Right cardiac atrium (tissue), 5 donors: ENCODE measurements around the gene SNX33. TPM values are rescaled to one million over a fixed set of nuclear protein-coding genes. Genes with fewer than 3 reads are reported as not detected.
"Not testable (repeated sequence)": the region's sequence is repeated elsewhere in the genome, so short reads cannot be mapped to it uniquely, and the experiment has no call there.

Experiments used
- ATAC-seq, 2 donors: fragments of 200-7000 bp; cut with Tn5 transposase; one replicate each; pipeline versions ENCODE4 v1.8.0 to v1.9.1; 2020; ENCODE audit warnings: moderate library complexity in 2 of 2, mild to moderate bottlenecking in 1 of 2
- DNase-seq, 3 donors: peaks; one replicate each; pipeline ENCODE4 v3.0.0-alpha.2; 2020
- H3K27ac ChIP-seq: one replicate; pipeline ENCODE4 v1.5.1; 2013; ENCODE audit warnings: mild to moderate bottlenecking, low read length, control low read depth, moderate library complexity
- H3K27me3 ChIP-seq: one replicate; pipeline ENCODE4 v1.6.1; 2013; ENCODE audit not compliant: control insufficient read depth, insufficient read depth
- H3K4me1 ChIP-seq: one replicate; pipeline ENCODE4 v1.6.1; 2013; ENCODE audit warnings: low read length; ENCODE audit not compliant: control insufficient read depth, insufficient read depth
- H3K4me3 ChIP-seq: one replicate; pipeline ENCODE4 v1.5.1; 2013; ENCODE audit warnings: low read length, control low read depth
- H3K9me3 ChIP-seq: one replicate; pipeline ENCODE4 v1.6.1; 2013; ENCODE audit warnings: low read length; ENCODE audit not compliant: control insufficient read depth
- WGBS: extraction: QIAGEN DNeasy Blood & Tissue Kit; methylation state at CpG from one replicate; pipeline ENCODE4 v1.1.7; 2013; 5-methylcytosine and 5-hydroxymethylcytosine counted together
- intact Hi-C, 4 donors: fragments of 100-400 bp; cut with DNase I; formaldehyde crosslinking; loops; one replicate each; pipeline versions ENCODE4 v1.11.0 to v1.14.0; 2022 to 2023
- polyA plus RNA-seq: library from polyadenylated mRNA; stranded (reverse); fragments of 200-250 nt; gene quantifications from one replicate; pipeline ENCODE4 v1.2.3, GENCODE V29; 2013
- total RNA-seq, 4 donors: library from RNA; stranded (reverse); fragmentation: NEBNext Ultra II Directional; extraction: Animal tissue kit (Norgen Biotek cat#: 25700); gene quantifications; one replicate each; pipeline ENCODE4 v1.2.1, GENCODE V29; 2021
- donor health status: healthy with polysubstance abuse.
- donor health status: DM: no; HTN: yes; CAD: no.
- donor health status: DM: no; HTN: no; CAD: no.
- donor health status: DM: no; HTN: yes; CAD: no; lungs with severe emphysema.
- donor health status: DM: yes; HTN: yes; CAD: no.

The SNX33 gene
- total and polyA plus RNA-seq, 5 donors: 13.2 to 18.4 (median 17.5) TPM

DNA sequence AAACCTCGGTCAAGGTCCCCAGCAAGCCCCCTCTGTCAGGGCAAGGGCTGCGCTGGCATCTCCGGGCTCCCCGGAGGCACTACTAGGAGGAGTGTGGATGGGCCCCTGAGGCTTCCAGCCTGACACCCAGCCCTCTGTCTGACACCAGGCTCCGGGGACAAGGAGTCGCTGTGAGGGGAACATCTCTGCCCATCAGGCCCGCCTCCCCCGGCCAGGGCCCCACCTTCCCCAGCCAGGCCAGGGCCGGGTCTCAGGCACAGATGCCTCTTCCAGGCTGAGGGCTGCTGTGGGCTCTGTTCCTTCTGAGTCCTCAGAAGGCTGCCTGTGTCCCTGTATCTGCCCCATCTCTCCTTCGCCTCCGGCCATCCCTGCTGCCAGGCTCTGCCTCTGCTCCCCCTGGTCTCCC, 49.1 kb downstream of the SNX33 start:
- Histone ChIP-seq H3K4me1 (peaks cover 12% of the 10 kb centered on the region), H3K27ac (no peak overlapping the region), H3K27me3 (no peaks in the 10 kb centered on the region), H3K4me3 (no peak overlapping the region), H3K9me3 (no peaks in the 10 kb centered on the region)
- DNase-seq (peak in 1 of 3 donors; percentile 50), ATAC-seq (no peak)
- intact Hi-C loops: loop anchor here in 1 of 4 donors (10.0 kb wide), 1 partner anchor 108 kb away; no protein-coding TSS in a partner anchor
- 69% methylated on average over 11 of the region's 11 CpGs for WGBS

- Histone ChIP-seq H3K4me1 (peaks cover 16% of the 10 kb centered on the region), H3K27me3 (no peaks in the 10 kb centered on the region), H3K4me3 (no peak overlapping the region), H3K9me3 (no peaks in the 10 kb centered on the region), H3K27ac (no peak overlapping the region)
- intact Hi-C loops: loop anchor here in 1 of 4 donors (10.0 kb wide), 1 partner anchor 107 kb away; no protein-coding TSS in a partner anchor
- ATAC-seq (no peak), DNase-seq (peak in 1 of 3 donors; percentile 40)
- WGBS: 56% methylated on average over 7 of the region's 7 CpGs
Observed at GRCh38 chr15:75697523-75697922, 49.8 kb downstream of the SNX33 start.

- not testable (repeated sequence) for H3K27ac ChIP-seq, H3K4me3 ChIP-seq, H3K27me3 ChIP-seq, ATAC-seq, H3K9me3 ChIP-seq
- WGBS: 71% methylated on average over 21 of the region's 21 CpGs
- intact Hi-C loops: loop anchor here in 1 of 4 donors (10.0 kb wide), 1 partner anchor 107 kb away; no protein-coding TSS in a partner anchor
- peaks cover 17% of the 10 kb centered on the region for H3K4me1 ChIP-seq
- DNase-seq: peak in 2 of 3 donors; percentile 78 to 80
Observed at GRCh38 chr15:75697974-75698747, 50.4 kb downstream of the SNX33 start.

GRCh38 chr15:75699517-75699916, 51.8 kb downstream of the SNX33 start:
- not testable (repeated sequence) for H3K27ac ChIP-seq, H3K4me3 ChIP-seq, H3K27me3 ChIP-seq, H3K9me3 ChIP-seq
- WGBS: 40% methylated on average over 7 of the region's 7 CpGs
- intact Hi-C loops: loop anchor here in 1 of 4 donors (10.0 kb wide), 1 partner anchor 105 kb away; no protein-coding TSS in a partner anchor
- peak in 2 of 3 donors; percentile 81 to 84 for DNase-seq
- ATAC-seq: peak; percentile 1 to 3
- peaks cover 16% of the 10 kb centered on the region for H3K4me1 ChIP-seq

GRCh38 chr15:75699961-75700874, 52.5 kb downstream of the SNX33 start:
- DNase-seq: peak; percentile 76 to 91 (median 89)
- Histone ChIP-seq H3K27ac (peak overlapping the region; percentile 59), H3K4me1 (peaks cover 16% of the 10 kb centered on the region)
- H3K4me3 ChIP-seq, H3K9me3 ChIP-seq, H3K27me3 ChIP-seq: not testable (repeated sequence)
- ATAC-seq: peak; percentile 44 to 51
- intact Hi-C loops: loop anchor here in 1 of 4 donors (10.0 kb wide), 1 partner anchor 105 kb away; no protein-coding TSS in a partner anchor
- WGBS: 5% methylated on average over 15 of the region's 17 CpGs

GRCh38 chr15:75701071-75702003, 53.6 kb downstream of the SNX33 start:
- H3K4me3 ChIP-seq, H3K9me3 ChIP-seq, intact Hi-C loops, H3K27me3 ChIP-seq, ATAC-seq: not testable (repeated sequence)
- WGBS: 75% methylated on average over 13 of the region's 13 CpGs
- DNase-seq: peak in 1 of 3 donors; percentile 56
- Histone ChIP-seq H3K27ac (peak overlapping the region; percentile 59), H3K4me1 (peaks cover 16% of the 10 kb centered on the region)

DNA sequence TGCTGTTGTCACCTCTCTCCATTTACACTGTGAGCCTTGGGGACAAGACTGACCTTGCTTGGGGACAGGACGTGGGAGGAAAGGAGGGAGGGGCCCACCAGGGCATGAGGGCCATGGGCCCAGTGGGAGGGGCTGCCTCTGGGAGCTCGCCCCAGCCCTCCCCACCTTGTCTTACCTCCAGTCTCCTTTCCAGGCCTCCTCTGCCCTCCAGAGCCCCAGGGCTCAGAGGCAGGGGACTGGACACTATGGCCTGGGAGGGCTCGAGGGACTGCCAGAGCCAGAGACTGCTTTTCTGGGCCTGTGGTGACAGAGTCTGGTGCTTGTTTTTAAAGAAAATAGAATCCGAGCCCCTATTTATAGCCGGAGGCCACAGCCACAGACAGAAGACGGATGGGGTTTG, 54.7 kb downstream of the SNX33 start:
- H3K27ac ChIP-seq: peak overlapping the region; percentile 25
- WGBS: 74% methylated on average over 6 of the region's 6 CpGs
- H3K4me1 ChIP-seq: peaks cover 18% of the 10 kb centered on the region
- DNase-seq (peak in 1 of 3 donors; percentile 61), ATAC-seq (no peak)
- no peak overlapping the region for H3K4me3 ChIP-seq
- intact Hi-C loops: no loop called here
- no peaks in the 10 kb centered on the region for H3K9me3 ChIP-seq
- no peaks in the 10 kb centered on the region for H3K27me3 ChIP-seq

- H3K9me3 ChIP-seq, intact Hi-C loops, DNase-seq, H3K27me3 ChIP-seq, H3K4me3 ChIP-seq: not testable (repeated sequence)
- H3K4me1 ChIP-seq: peaks cover 18% of the 10 kb centered on the region
- 63% methylated on average over 11 of the region's 18 CpGs for WGBS
- peak overlapping the region; percentile 81 for H3K27ac ChIP-seq
- ATAC-seq: peak; percentile 5 to 47
Observed at GRCh38 chr15:75703440-75704262, 55.9 kb downstream of the SNX33 start.

DNA sequence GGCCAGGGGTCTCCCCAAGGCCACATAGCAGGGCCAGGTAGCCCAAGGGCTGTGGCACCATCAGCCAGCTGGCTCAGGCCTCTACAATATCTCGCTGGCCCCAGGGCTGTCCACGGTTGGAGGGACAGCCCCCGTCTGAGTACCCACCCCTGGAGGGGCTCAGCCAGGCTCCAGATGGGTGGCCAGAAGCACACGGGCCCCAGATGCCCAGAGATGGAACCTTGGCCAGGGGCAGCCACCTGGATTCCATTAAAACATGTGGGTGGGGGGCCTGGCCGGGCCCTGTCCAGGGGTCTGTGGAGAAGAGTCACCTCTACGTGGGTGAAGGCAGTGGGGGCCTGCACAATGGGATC, 56.5 kb downstream of the SNX33 start:
- no peaks in the 10 kb centered on the region for H3K27me3 ChIP-seq
- intact Hi-C loops: no loop called here
- no peaks in the 10 kb centered on the region for H3K9me3 ChIP-seq
- H3K27ac ChIP-seq: peak overlapping the region; percentile 81
- 59% methylated on average over 6 of the region's 6 CpGs for WGBS
- H3K4me1 ChIP-seq: peaks cover 20% of the 10 kb centered on the region
- no peak overlapping the region for H3K4me3 ChIP-seq
- ATAC-seq (no peak), DNase-seq (peak in 1 of 3 donors; percentile 59)
